ACC112 (cell line): ENCODE results near the gene TRIP10.
"Not testable (repeated sequence)": the region's sequence is repeated elsewhere in the genome, so short reads cannot be mapped to it uniquely, and the experiment has no call there.

ENCODE experiments used
- H2AFZ ChIP-seq: fragments of 200-600 bp; sonication (generic); one replicate; pipeline ENCODE4 v1.6.0; 2017; ENCODE audit warnings: antibody characterized with exemption, low read length; ENCODE audit not compliant: unreplicated experiment
- H3K27ac ChIP-seq: fragments of 200-600 bp; sonication (generic); 2 replicates; pipeline ENCODE4 v1.5.1; 2014; ENCODE audit warnings: low read depth, mild to moderate bottlenecking, antibody characterized with exemption, low read length, moderate library complexity
- H3K27me3 ChIP-seq: fragments of 200-600 bp; sonication (generic); 2 replicates; pipeline ENCODE4 v1.6.1; 2014; ENCODE audit warnings: mild to moderate bottlenecking, antibody characterized with exemption, low read length, moderate library complexity, mixed read lengths; ENCODE audit not compliant: insufficient read depth
- H3K36me3 ChIP-seq: fragments of 200-600 bp; sonication (generic); 2 replicates; pipeline ENCODE4 v1.6.1; 2016; ENCODE audit warnings: mild to moderate bottlenecking, antibody characterized with exemption, low read length, moderate library complexity, mixed read lengths; ENCODE audit not compliant: insufficient read depth
- H3K4me1 ChIP-seq: fragments of 200-600 bp; sonication (generic); one replicate; pipeline ENCODE4 v1.6.1; 2016; ENCODE audit warnings: low read length, mixed read lengths; ENCODE audit not compliant: insufficient read depth, unreplicated experiment, control insufficient read depth
- H3K4me3 ChIP-seq: fragments of 200-600 bp; sonication (generic); 2 replicates; pipeline ENCODE4 v1.5.1; 2014; ENCODE audit warnings: mild to moderate bottlenecking, low read depth, low read length
- H3K79me2 ChIP-seq: fragments of 200-600 bp; sonication (generic); one replicate; pipeline ENCODE4 v1.6.0; 2016; ENCODE audit warnings: low read length; ENCODE audit not compliant: control insufficient read depth, unreplicated experiment, insufficient read depth

The TRIP10 gene

DNA sequence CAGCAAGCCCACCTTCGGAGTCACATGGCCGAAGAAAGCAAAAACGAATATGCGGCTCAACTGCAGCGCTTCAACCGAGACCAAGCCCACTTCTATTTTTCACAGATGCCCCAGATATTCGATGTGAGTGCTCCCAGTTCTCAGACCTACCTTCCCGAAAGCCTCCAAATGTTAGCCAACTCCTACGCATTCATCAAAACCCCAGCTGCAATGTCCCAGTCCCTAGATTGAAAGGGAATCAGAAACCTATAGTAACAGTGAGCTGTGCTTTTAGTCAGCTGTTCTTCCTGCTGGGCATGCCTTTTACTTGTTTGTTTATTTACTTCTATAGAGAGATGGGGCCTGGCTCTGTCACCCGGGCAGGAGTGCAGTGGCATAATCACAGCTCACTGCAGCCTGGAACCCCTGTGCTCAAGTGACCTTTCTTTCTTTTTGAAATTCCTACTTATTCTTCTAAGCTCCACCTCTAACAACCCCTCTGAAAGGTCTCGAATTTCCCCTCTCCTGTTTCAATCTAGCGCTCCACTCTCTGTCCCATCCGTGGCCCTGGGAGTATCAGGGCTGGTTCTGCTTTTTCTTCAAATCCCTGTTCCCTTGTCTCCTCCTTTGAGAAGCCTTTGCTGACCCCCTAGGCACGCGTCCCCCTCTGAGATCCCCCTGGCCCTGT, 4.4 kb downstream of the TRIP10 start:
- no peaks in the 10 kb centered on the region for H3K27me3 ChIP-seq
- peaks cover 33% of the 10 kb centered on the region for H3K36me3 ChIP-seq
- peak overlapping the region; percentile 75 for H3K27ac ChIP-seq
- H2AFZ ChIP-seq, result no peak overlapping the region
- peaks cover 45% of the 10 kb centered on the region for H3K79me2 ChIP-seq
- peaks cover 24% of the 10 kb centered on the region for H3K4me1 ChIP-seq
- H3K4me3 ChIP-seq, result peak overlapping the region; percentile 63

DNA sequence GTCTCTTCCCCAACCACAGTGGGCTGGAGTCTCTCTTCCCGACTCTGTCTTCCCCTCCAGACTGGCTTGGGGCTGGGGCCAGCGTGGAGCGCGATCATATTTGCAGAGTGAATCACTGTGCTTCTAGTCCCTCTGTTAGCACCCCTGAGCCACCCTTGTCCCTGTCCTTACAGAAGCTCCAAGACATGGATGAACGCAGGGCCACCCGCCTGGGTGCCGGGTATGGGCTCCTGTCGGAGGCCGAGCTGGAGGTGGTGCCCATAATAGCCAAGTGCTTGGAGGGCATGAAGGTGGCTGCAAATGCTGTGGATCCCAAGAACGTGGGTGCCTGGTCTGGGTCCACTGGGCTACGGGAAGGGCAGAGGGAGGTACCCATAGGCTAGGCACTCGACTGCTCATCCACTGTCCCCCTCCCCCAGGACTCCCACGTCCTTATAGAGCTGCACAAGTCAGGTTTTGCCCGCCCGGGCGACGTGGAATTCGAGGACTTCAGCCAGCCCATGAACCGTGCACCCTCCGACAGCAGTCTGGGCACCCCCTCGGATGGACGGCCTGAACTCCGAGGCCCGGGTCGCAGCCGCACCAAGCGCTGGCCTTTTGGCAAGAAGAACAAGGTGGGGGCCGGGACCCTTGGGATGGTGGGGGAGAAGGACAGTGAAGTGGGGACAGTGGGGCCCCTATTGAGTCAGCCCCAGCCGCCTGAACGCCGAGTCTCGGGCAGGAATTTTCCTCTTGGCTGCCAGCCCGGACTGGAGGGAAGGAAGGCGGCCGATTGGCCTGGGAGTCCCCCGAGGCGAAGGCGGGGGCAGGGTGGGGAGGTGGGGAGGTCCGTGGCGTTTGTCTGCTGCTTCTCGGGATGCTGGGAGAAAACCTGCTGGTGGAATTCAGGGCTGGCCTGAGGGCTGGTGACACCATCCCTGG, 5.2 kb downstream of the TRIP10 start:
- Histone ChIP-seq H3K27ac (peak overlapping the region; percentile 75), H2AFZ (no peak overlapping the region), H3K36me3 (peaks cover 37% of the 10 kb centered on the region), H3K4me1 (peaks cover 20% of the 10 kb centered on the region), H3K4me3 (peak overlapping the region; percentile 63), H3K27me3 (no peaks in the 10 kb centered on the region), H3K79me2 (peaks cover 44% of the 10 kb centered on the region)

DNA sequence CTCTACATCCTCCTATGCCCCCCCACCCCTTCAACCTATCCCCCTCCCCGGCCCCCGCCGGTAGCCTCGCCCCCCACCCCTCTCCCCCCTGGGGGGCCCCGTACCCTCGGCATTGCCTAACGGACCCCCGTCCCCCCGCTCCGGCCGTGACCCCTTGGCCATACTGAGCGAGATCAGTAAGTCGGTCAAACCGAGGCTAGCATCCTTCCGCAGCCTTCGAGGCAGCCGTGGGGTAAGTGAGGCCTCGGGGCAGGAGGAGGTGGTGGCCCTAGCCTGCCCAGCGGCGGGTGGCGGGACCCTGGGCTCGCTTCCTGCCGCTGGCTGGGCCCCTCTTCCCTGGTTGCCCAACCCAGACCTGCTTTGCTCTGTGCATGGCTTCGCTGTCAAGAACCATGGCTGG, 6.5 kb downstream of the TRIP10 start:
- Histone ChIP-seq H3K36me3 (peaks cover 37% of the 10 kb centered on the region), H2AFZ (no peak overlapping the region), H3K27me3 (no peaks in the 10 kb centered on the region), H3K4me1 (peaks cover 20% of the 10 kb centered on the region), H3K79me2 (peaks cover 31% of the 10 kb centered on the region), H3K4me3 (no peak overlapping the region), H3K27ac (no peak overlapping the region)

GRCh38 chr19:6748543-6748942, 9.1 kb downstream of the TRIP10 start:
- Histone ChIP-seq H3K79me2 (peaks cover 10% of the 10 kb centered on the region), H3K4me1 (peaks cover 17% of the 10 kb centered on the region), H3K36me3 (peaks cover 29% of the 10 kb centered on the region)
- H3K27me3 ChIP-seq, H3K4me3 ChIP-seq, H2AFZ ChIP-seq, H3K27ac ChIP-seq: not testable (repeated sequence)

DNA sequence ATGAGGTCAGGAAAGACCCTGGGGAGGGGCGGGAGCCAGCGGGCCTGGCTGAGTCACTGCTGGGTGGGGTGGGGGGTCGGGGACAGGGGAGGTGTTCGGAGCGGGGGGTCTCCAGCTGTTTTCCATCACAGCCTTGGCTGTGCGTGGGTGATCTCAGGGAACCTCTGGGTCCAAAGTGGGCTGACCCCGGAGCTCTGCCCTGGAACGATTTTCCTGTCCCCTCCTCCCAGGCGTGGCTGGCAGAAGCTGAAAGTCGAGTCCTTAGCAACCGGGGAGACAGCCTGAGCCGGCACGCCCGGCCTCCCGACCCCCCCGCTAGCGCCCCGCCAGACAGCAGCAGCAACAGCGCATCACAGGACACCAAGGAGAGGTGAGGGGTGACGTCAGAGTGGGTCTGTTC, 10.6 kb downstream of the TRIP10 start:
- Histone ChIP-seq H3K36me3 (peaks cover 27% of the 10 kb centered on the region), H2AFZ (no peak overlapping the region), H3K27me3 (no peaks in the 10 kb centered on the region), H3K27ac (no peak overlapping the region; the same call in 1 of the 2 replicates), H3K79me2 (peaks cover 10% of the 10 kb centered on the region), H3K4me3 (no peak overlapping the region), H3K4me1 (peaks cover 7% of the 10 kb centered on the region)

DNA sequence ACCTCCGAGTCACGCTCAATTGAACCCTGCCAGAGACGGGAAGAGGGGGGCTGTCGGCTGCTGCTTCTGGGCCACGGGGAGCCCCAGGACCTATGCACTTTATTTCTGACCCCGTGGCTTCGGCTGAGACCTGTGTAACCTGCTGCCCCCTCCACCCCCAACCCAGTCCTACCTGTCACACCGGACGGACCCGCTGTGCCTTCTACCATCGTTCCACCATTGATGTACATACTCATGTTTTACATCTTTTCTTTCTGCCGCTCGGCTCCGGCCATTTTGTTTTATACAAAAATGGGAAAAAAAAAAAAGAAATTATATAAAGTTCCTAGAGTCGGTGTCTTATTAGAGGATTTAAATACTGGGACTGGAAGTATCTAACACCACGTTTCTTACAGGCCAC, 11.7 kb downstream of the TRIP10 start:
- Histone ChIP-seq H3K36me3 (peaks cover 20% of the 10 kb centered on the region), H3K4me1 (no peaks in the 10 kb centered on the region), H3K4me3 (no peak overlapping the region), H3K27ac (no peak overlapping the region), H3K27me3 (no peaks in the 10 kb centered on the region), H3K79me2 (peaks cover 2% of the 10 kb centered on the region), H2AFZ (no peak overlapping the region)

- Histone ChIP-seq H3K27ac (no peak overlapping the region), H3K4me1 (no peaks in the 10 kb centered on the region), H3K27me3 (no peaks in the 10 kb centered on the region), H3K79me2 (no peaks in the 10 kb centered on the region), H3K4me3 (no peak overlapping the region), H2AFZ (no peak overlapping the region), H3K36me3 (peaks cover 9% of the 10 kb centered on the region)
Observed at GRCh38 chr19:6752256-6753177, 13.0 kb downstream of the TRIP10 start.

GRCh38 chr19:6753178-6754031, 13.9 kb downstream of the TRIP10 start:
- Histone ChIP-seq H3K27ac (no peak overlapping the region), H3K79me2 (no peaks in the 10 kb centered on the region), H3K36me3 (peaks cover 4% of the 10 kb centered on the region; the same call in 1 of the 2 replicates), H3K4me1 (no peaks in the 10 kb centered on the region), H2AFZ (no peak overlapping the region), H3K27me3 (no peaks in the 10 kb centered on the region), H3K4me3 (0 out of 2 replicates have a peak overlapping the region, but pooled peaks have one; percentile 34)

GRCh38 chr19:6754136-6754535, 14.7 kb downstream of the TRIP10 start:
- no peak overlapping the region for H3K4me3 ChIP-seq
- H3K79me2 ChIP-seq, result no peaks in the 10 kb centered on the region
- no peaks in the 10 kb centered on the region for H3K27me3 ChIP-seq
- peaks cover 3% of the 10 kb centered on the region; the same call in 1 of the 2 replicates for H3K36me3 ChIP-seq
- H3K4me1 ChIP-seq, result no peaks in the 10 kb centered on the region
- H3K27ac ChIP-seq, result no peak overlapping the region
- no peak overlapping the region for H2AFZ ChIP-seq
